Lung (tissue), 12 donors: ENCODE data around the gene SMIM20. TPM values are rescaled to one million over a fixed set of nuclear protein-coding genes. Genes with fewer than 3 reads are reported as not detected.

Experiments
- ATAC-seq: fragments of 200-7000 bp; cut with Tn5 transposase; one replicate; pipeline ENCODE4 v1.9.1; 2020; ENCODE audit warnings: moderate number of reproducible peaks; ENCODE audit not compliant: insufficient read depth, low FRiP score
- DNase-seq, 3 donors: peaks; one replicate each; pipeline ENCODE4 v3.0.0-alpha.2; 2013 to 2017
- H3K27ac ChIP-seq, 2 donors: one replicate each; pipeline ENCODE4 v1.5.1; 2013; ENCODE audit warnings: mild to moderate bottlenecking in 2 of 2, moderate library complexity in 2 of 2, control low read depth in 1 of 2, inconsistent platforms in 1 of 2, low read depth in 1 of 2, low read length in 1 of 2
- H3K27me3 ChIP-seq, 3 donors: one replicate each; pipeline ENCODE4 v1.5.1; 2013; ENCODE audit warnings: low read length in 2 of 3; ENCODE audit not compliant: control insufficient read depth in 3 of 3, insufficient read depth in 3 of 3
- H3K36me3 ChIP-seq, 4 donors: one replicate each; pipeline ENCODE4 v1.5.1; 2013; ENCODE audit warnings: low read length in 4 of 4, mild to moderate bottlenecking in 1 of 4, moderate library complexity in 1 of 4; ENCODE audit not compliant: control insufficient read depth in 4 of 4, insufficient read depth in 4 of 4
- H3K4me1 ChIP-seq, 5 donors: one replicate each; pipeline ENCODE4 v1.5.1; 2013; ENCODE audit warnings: low read length in 5 of 5, mild to moderate bottlenecking in 2 of 5, moderate library complexity in 1 of 5; ENCODE audit not compliant: control insufficient read depth in 5 of 5, insufficient read depth in 5 of 5
- H3K4me3 ChIP-seq: one replicate; pipeline ENCODE4 v1.5.1; 2013; ENCODE audit warnings: mild to moderate bottlenecking, control low read depth, moderate library complexity
- H3K9ac ChIP-seq, 2 donors: one replicate each; pipeline ENCODE4 v1.5.1; 2013; ENCODE audit warnings: low read length in 2 of 2, control low read depth in 1 of 2; ENCODE audit not compliant: insufficient read depth in 1 of 2
- H3K9me3 ChIP-seq, 4 donors: one replicate each; pipeline ENCODE4 v1.5.1; 2013; ENCODE audit warnings: low read length in 3 of 4, mild to moderate bottlenecking in 1 of 4, moderate library complexity in 1 of 4; ENCODE audit not compliant: control insufficient read depth in 4 of 4, insufficient read depth in 3 of 4
- WGBS, 2 donors: extraction: QIAGEN DNeasy Blood & Tissue Kit; methylation state at CpG; one replicate each; pipeline ENCODE4 v1.1.7; 2013; 5-methylcytosine and 5-hydroxymethylcytosine counted together
- polyA plus RNA-seq, 2 donors: library from polyadenylated mRNA; stranded (reverse); fragments of 200-250 nt; gene quantifications; one replicate each; pipeline ENCODE4 v1.2.1, GENCODE V29; 2013
- total RNA-seq, 2 donors: library from RNA; depleted of rRNA in 1 of 2; stranded (reverse); fragments of >200 nt in 1 of 2; gene quantifications; one replicate each; pipeline ENCODE4 v1.2.1, GENCODE V29; 2014 to 2021
- TF ChIP-seq, protein P1 (sequence below): IDR thresholded peaks from 2 replicates; pipeline ENCODE4 v1.5.1; 2012; ENCODE audit warnings: mild to moderate bottlenecking; ENCODE audit errors: control extremely low read depth, extremely low read depth
- donor health status: control.
- donor health status: control.
- donor health status: Bipolar disorder and iron deficiency.
- donor health status: healthy.
- donor health status: DM: yes; HTN: yes; CAD: no.

Gene SMIM20
- total and polyA plus RNA-seq, 4 donors, result 21.9 to 30.7 (median 26.8) TPM

DNA sequence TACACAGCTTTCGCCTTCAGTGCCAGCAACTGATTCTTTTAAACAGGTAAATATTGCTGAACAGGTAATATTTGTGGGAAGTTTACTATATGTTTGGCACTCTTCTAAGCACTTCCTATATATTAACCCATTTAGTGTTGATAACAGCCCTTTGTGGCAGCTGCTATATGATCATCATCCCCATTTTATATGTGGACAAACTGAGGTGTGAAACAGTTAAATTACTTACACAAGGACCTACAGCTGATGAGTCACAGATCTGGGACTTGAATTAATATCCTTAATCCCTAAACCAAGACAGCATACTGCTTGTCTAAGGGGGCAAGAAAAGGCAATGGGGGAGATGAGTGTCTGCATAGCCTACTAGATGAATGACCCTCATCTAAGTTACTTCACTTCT, 2.9 kb downstream of the SMIM20 start:
- 97 to 100% methylated on average over 1 of the region's 1 CpG for WGBS, 2 donors
- no peaks in the 10 kb centered on the region for H3K27me3 ChIP-seq
- no peak for ATAC-seq
- no peak overlapping the region for H3K4me3 ChIP-seq
- no peaks in the 10 kb centered on the region for H3K9me3 ChIP-seq
- TF ChIP-seq, protein P1, sequence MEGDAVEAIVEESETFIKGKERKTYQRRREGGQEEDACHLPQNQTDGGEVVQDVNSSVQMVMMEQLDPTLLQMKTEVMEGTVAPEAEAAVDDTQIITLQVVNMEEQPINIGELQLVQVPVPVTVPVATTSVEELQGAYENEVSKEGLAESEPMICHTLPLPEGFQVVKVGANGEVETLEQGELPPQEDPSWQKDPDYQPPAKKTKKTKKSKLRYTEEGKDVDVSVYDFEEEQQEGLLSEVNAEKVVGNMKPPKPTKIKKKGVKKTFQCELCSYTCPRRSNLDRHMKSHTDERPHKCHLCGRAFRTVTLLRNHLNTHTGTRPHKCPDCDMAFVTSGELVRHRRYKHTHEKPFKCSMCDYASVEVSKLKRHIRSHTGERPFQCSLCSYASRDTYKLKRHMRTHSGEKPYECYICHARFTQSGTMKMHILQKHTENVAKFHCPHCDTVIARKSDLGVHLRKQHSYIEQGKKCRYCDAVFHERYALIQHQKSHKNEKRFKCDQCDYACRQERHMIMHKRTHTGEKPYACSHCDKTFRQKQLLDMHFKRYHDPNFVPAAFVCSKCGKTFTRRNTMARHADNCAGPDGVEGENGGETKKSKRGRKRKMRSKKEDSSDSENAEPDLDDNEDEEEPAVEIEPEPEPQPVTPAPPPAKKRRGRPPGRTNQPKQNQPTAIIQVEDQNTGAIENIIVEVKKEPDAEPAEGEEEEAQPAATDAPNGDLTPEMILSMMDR, result no peak
- H3K27ac ChIP-seq, result no peak overlapping the region
- H3K9ac ChIP-seq, result no peak overlapping the region
- DNase-seq, result no peak
- peaks cover 3 to 15% (median 6%) of the 10 kb centered on the region in 5 donors for H3K4me1 ChIP-seq
- no peaks in the 10 kb centered on the region for H3K36me3 ChIP-seq

DNA sequence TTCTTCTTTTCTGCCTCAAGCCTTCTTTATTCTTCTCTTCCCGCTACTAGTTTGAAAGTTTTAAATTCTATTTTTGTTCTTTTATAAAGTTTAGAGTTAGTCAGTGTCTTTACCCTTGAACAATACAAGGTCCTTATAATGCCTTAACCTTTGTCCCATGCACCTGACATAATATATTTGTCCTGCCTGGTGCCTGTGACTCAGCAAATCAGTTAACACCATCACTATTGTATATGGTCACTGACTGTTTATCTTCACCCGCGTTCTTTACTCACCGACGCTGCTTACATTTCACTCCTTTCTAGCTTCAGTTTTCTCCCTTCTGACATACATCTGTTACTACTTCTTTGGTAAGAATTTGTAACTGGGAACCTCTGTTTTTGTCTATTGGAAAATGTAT, 5.7 kb downstream of the SMIM20 start:
- ATAC-seq (no peak), DNase-seq (no peak)
- Histone ChIP-seq H3K36me3 (peaks cover 0 to 6% (median 1%) of the 10 kb centered on the region in 4 donors), H3K4me3 (no peak overlapping the region), H3K27me3 (no peaks in the 10 kb centered on the region), H3K9me3 (peaks cover 0 to 2% (median 0%) of the 10 kb centered on the region in 4 donors), H3K4me1 (peaks cover 0 to 14% (median 6%) of the 10 kb centered on the region in 5 donors), H3K9ac (no peak overlapping the region), H3K27ac (no peak overlapping the region)
- TF ChIP-seq, protein P1, result no peak
- 80 to 84% methylated on average over 5 of the region's 5 CpGs for WGBS, 2 donors

DNA sequence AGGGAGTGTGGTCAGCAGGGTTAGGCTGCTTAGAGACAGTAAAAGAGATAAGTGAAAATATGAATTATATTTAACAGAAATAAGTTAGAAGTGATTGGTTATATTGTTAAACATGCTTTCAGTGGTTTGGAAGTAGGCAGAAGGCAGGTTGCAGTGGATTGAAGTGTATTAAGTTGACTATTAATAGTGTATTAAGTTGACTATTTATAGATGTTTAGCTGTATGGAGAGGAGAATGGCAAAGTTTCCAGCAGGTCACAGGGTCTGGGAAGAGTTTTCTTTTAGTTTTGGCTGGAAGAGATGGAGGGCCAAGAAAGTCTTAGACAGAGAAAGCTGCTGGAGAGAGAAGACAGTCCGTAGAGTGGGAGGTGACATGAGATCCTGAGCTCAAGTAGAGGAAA, 7.9 kb downstream of the SMIM20 start:
- DNase-seq, result no peak
- Histone ChIP-seq H3K4me3 (no peak overlapping the region), H3K36me3 (peaks cover 0 to 6% (median 1%) of the 10 kb centered on the region in 4 donors), H3K9me3 (peaks cover 0 to 2% (median 0%) of the 10 kb centered on the region in 4 donors), H3K27ac (no peak overlapping the region), H3K4me1 (peaks cover 0 to 11% (median 6%) of the 10 kb centered on the region in 5 donors), H3K27me3 (no peaks in the 10 kb centered on the region), H3K9ac (no peak overlapping the region)
- TF ChIP-seq, protein P1, result no peak
- WGBS, 2 donors, result 91 to 100% methylated on average over 1 of the region's 1 CpG
- no peak for ATAC-seq

DNA sequence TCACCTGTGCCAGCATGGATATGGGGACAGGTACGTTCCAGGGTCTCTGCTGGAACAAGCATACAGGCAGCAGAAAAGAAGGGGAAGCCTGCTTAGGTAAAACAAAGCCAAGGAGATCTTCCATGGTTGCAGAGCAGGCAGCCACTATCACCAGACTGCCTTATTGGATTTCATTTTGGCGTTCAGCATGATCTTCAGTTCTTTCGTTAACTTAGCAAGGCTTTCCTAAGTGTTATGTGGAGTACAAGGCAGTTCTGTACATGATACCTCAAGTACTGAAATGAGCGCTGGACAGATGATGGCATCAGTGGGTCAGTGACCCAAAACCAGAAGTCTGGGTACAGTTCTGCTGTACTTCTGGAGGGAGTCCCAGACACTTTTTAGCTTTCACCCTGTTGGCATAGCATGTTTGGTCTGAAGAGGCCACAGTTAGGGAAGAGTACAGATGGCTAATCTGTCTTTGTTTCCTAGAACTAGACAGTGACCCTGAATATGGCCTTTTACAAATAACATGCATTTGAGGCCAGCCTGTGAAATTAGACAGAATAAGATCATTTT, 8.9 kb downstream of the SMIM20 start:
- no peak overlapping the region for H3K27ac ChIP-seq
- peaks cover 0 to 6% (median 1%) of the 10 kb centered on the region in 4 donors for H3K36me3 ChIP-seq
- H3K9ac ChIP-seq, result no peak overlapping the region
- no peaks in the 10 kb centered on the region for H3K27me3 ChIP-seq
- ATAC-seq (no peak), DNase-seq (no peak)
- H3K4me3 ChIP-seq, result no peak overlapping the region
- 84 to 98% methylated on average over 4 of the region's 4 CpGs for WGBS, 2 donors
- TF ChIP-seq, protein P1, result no peak
- H3K4me1 ChIP-seq, result peaks cover 0 to 11% (median 6%) of the 10 kb centered on the region in 5 donors
- H3K9me3 ChIP-seq, result peaks cover 0 to 2% (median 0%) of the 10 kb centered on the region in 4 donors
